ENCODE data around the gene TBC1D2B. TPM values are rescaled to one million over a fixed set of nuclear protein-coding genes. Genes with fewer than 3 reads are reported as not detected.

TBC1D2B gene
- total RNA-seq, 1 experiment from 2014 or later = 58.2 TPM

DNA sequence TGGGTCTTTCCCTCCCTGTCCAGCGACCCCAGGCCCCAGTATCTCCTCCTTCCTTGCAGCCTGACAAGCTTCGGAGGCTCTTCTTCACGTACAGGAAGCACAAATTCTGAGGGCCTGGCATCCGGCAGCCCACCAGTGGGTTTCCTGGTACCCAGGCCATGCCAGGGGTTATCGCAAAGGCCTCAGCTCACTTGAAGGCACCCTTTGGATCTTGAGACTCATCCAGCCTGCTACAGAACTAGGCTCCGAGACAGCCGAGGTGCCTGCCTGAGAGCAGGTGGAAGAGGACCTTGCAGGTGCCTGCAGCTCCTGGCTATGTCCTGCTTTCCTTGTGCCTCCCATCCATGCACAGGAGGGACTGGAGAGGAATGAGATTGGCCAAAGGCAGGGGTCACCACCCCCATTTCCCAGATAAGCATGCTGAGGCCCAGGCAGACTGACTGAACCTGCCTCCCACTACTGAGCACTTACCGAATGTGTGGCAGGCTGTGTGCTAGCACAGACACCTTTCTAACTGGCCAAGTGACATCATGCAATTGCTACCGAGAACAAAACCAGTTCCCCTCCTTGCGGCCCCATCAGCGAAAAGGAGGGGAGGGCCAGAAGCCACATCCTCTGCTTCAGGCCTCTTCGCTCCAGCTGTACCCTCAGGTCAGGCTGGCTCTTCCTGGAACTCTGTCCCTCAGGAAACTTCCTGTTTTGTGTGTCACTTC, 26.1 kb upstream of the TBC1D2B start:
- Histone ChIP-seq H3K27me3 (no peaks in the 10 kb centered on the region), H3K4me3 (no peak overlapping the region), H3K9me3 (replicated peaks) (no peaks in the 10 kb centered on the region), H3K27ac (peak overlapping the region; percentile 9; the same call in 1 of the 2 replicates), H3K4me1 (peaks cover 33% of the 10 kb centered on the region), H3K36me3 (no peaks in the 10 kb centered on the region)
- peak in 1 of 2 experiments; percentile 70 for DNase-seq

GRCh38 chr15:78102741-78103140, 25.2 kb upstream of the TBC1D2B start:
- H3K4me1 ChIP-seq = peaks cover 28% of the 10 kb centered on the region
- no peaks in the 10 kb centered on the region for H3K9me3 ChIP-seq (replicated peaks)
- H3K36me3 ChIP-seq = no peaks in the 10 kb centered on the region
- H3K4me3 ChIP-seq = no peak overlapping the region
- peak in 1 of 2 experiments; percentile 28 for DNase-seq
- H3K27ac ChIP-seq = no peak overlapping the region
- no peaks in the 10 kb centered on the region for H3K27me3 ChIP-seq

DNA sequence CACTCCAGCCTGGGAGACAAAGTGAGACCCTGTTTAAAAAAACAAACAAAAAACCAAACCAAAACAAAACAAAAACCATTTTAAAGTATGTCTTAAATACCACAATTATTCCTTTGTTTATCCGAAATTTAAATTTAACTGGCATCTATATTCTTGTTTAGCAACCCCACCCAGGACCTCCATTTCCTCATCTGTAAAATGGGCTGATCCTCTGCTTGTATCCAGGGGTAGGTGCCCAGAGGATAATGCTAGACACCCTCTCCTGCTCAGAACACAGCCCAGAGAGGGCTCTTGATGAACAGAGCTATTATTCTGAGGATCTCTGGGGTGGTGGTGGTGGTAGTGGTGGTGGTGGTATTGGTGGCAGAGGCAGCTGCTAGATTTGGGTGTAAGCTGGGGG, 24.7 kb upstream of the TBC1D2B start:
- no peaks in the 10 kb centered on the region for H3K36me3 ChIP-seq
- H3K4me3 ChIP-seq = no peak overlapping the region
- peaks cover 28% of the 10 kb centered on the region for H3K4me1 ChIP-seq
- DNase-seq = no peak
- H3K27me3 ChIP-seq = no peaks in the 10 kb centered on the region
- H3K9me3 ChIP-seq (replicated peaks) = no peaks in the 10 kb centered on the region
- H3K27ac ChIP-seq = no peak overlapping the region

- Histone ChIP-seq H3K4me3 (no peak overlapping the region), H3K9me3 (replicated peaks) (no peaks in the 10 kb centered on the region), H3K36me3 (no peaks in the 10 kb centered on the region), H3K27me3 (no peaks in the 10 kb centered on the region), H3K27ac (no peak overlapping the region), H3K4me1 (peaks cover 28% of the 10 kb centered on the region)
- DNase-seq = no peak
Measured at GRCh38 chr15:78101423-78102105, 24.1 kb upstream of the TBC1D2B start.

DNA sequence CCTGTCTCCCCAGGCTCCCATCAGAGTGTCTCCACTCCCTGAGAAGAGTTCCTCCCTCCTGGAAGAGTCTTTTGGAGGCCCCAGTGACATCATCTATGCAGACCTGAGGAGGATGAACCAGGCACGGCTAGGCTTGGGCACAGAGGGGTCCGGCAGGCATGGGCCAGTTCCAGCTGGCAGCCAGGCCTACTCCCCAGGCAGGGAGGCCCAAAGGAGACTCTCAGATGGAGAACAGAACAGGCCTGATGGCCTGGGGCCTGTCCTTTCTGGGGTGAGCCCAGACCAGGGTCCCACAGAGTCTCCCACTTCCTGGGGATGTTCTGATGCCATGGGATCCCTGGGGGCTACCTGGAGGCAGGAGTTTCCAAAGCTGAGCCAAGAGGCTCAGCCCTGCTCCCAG, 23.4 kb upstream of the TBC1D2B start:
- Histone ChIP-seq H3K9me3 (replicated peaks) (no peaks in the 10 kb centered on the region), H3K36me3 (no peaks in the 10 kb centered on the region), H3K4me3 (no peak overlapping the region), H3K27me3 (no peaks in the 10 kb centered on the region), H3K4me1 (peaks cover 24% of the 10 kb centered on the region), H3K27ac (no peak overlapping the region)
- DNase-seq = no peak

DNA sequence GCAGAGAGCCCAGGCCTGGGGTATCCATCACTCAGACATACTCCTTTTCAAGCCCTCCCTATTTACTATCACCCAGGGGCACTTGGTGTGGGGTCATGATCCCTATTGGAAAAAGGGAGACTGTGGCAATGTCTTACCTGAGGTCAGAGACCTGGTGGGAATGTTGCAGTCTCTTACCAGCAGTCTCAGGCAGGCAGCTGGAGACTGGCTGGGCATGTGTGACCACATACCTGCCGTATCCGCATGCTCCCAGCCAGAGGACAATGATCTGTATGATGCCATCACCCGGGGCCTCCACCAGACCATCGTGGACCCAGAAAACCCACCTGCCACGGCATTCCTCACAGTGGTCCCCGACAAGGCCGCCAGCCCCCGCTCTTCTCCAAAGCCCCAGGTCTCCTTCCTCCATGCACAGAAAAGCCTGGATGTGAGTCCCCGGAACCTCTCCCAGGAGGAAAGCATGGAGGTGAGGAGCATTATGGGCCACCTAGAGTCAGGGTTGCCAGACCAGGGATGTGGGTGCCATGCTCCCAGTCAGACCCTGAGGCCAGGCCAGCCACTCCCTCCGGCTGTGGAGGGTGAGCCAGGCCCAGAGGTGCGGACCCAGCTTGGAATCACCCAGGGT, 20.7 kb upstream of the TBC1D2B start:
- Histone ChIP-seq H3K27ac (no peak overlapping the region), H3K9me3 (replicated peaks) (no peaks in the 10 kb centered on the region), H3K4me3 (no peak overlapping the region), H3K4me1 (peaks cover 15% of the 10 kb centered on the region), H3K36me3 (no peaks in the 10 kb centered on the region), H3K27me3 (no peaks in the 10 kb centered on the region)
- no peak for DNase-seq

DNA sequence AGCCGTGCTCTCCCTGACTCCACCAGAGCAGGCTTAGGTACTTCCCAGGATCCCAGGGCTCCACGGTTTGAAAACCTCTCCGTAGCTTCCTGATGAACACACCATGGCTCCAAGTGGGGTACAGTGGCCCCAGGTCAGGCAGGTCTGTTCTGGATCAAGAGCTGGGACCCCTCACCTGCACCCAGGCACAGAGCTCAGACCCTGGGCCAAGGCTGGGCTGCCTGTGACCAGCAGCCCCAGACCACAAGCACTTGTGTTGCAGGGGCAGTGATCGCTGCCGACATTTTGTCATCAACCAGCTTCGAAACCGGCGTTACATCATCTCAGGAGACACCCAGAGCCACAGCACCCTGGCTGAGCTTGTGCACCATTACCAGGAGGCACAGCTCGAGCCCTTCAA, 20.2 kb upstream of the TBC1D2B start:
- peaks cover 18% of the 10 kb centered on the region for H3K4me1 ChIP-seq
- no peak overlapping the region for H3K27ac ChIP-seq
- no peaks in the 10 kb centered on the region for H3K9me3 ChIP-seq (replicated peaks)
- no peak for DNase-seq
- H3K4me3 ChIP-seq = no peak overlapping the region
- no peaks in the 10 kb centered on the region for H3K27me3 ChIP-seq
- H3K36me3 ChIP-seq = no peaks in the 10 kb centered on the region

- DNase-seq = peak; percentile 88 to 96
- H3K9me3 ChIP-seq (replicated peaks) = no peaks in the 10 kb centered on the region
- no peaks in the 10 kb centered on the region for H3K36me3 ChIP-seq
- no peak overlapping the region for H3K4me3 ChIP-seq
- peaks cover 41% of the 10 kb centered on the region for H3K4me1 ChIP-seq
- no peaks in the 10 kb centered on the region for H3K27me3 ChIP-seq
- H3K27ac ChIP-seq = peak overlapping the region; percentile 76
Measured at GRCh38 chr15:78093242-78094020, 15.9 kb upstream of the TBC1D2B start.

DNA sequence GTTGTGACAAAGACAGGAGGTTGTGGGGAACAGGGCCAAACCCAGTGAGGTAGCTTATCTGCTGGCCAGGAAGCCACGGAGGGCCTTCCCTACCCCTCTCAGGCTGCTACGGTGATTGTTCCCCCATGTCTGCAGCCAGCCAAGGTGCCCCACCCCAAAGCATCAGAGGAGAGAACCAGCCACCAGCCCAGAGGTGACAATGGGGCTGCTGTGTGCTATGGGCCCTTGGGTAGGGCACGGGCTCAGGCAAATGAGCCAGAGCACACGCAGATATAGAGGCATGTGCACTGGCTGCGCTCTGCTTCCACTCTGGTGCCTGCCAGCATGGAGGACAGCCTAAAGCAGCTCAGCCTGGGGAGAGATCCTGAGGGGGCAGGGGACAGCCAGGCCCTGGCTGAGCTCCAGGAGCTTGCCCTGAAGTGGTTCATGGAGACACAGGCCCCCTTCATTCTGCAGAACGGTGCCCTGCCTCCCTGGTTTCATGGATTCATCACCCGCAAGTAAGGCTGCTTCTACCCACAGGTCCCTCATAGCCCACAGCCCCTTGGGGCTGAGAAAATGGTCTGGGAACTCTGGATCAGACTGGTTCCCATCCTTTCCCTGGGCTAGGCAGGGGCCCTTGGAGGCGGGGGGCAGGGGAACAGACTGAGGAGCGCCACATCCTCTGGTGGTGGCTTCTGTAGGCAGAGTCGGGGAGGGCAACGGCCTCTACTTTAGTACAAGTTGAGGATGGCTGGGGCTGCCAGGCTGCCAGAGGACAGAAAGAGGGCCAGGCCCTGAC, 14.9 kb upstream of the TBC1D2B start, which contains the start of gene SH2D7:
SH2D7 (plus strand) TSS at position 301 of the 781 bp plus-strand sequence; CDS start at position 325, 24 bp downstream.
- H3K27ac ChIP-seq = peak within 1 kb of the TSS; percentile 76
- no peak within 1 kb of the TSS for H3K4me3 ChIP-seq
- no peaks in the 10 kb centered on the region for H3K9me3 ChIP-seq (replicated peaks)
- H3K36me3 ChIP-seq = no peaks in the 10 kb centered on the region
- no peaks in the 10 kb centered on the region for H3K27me3 ChIP-seq
- peak; percentile 41 to 58 for DNase-seq
- peaks cover 41% of the 10 kb centered on the region for H3K4me1 ChIP-seq

DNA sequence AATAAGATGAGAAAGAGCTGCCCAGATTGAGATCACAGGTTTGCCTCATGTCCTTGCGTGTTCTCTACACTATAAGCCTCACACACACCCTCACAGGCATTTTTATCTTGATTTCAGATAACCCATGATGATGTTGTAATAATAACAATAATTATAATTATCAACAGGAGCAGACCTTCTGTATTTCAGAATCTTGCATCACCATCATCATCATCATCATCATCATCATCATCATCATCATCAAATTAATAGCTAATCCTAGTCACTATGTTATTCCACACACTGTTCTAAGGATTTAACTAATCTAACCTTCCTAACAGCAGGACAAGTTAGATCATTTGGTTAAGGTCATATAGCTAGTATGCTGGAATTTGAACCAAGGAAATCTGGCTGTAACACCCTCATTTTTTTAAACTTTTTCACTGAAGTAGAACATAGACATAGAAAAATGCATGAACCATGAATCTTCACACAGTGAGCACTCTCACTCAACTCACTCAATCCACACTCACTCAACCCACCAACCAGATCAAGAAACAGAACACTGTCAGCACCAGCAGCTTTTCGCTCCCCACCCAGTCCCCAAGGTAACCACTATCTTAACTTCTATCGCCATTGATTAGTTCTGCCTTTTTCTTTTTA, 13.0 kb upstream of the TBC1D2B start:
- no peak for DNase-seq
- Histone ChIP-seq H3K4me1 (peaks cover 41% of the 10 kb centered on the region), H3K4me3 (no peak overlapping the region)

DNA sequence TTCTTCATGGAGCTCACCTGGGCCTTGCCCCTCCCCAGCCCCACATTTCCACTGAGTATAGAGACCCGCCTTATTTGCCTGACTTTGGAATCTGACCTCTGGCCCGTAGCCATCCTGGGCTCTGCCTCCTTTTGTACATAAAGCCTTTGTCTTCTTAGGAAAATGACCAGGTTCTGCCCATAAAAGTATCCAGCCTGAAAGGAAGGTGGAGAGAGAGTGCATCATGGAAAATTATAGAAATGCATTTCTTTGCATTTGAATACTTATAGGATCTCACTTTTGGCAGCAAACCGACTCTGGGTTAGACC, 11.2 kb upstream of the TBC1D2B start:
- DNase-seq = no peak
- H3K36me3 ChIP-seq = no peaks in the 10 kb centered on the region
- no peaks in the 10 kb centered on the region for H3K9me3 ChIP-seq (replicated peaks)
- peaks cover 31% of the 10 kb centered on the region for H3K4me1 ChIP-seq
- no peak overlapping the region for H3K4me3 ChIP-seq
- no peaks in the 10 kb centered on the region for H3K27me3 ChIP-seq
- no peak overlapping the region for H3K27ac ChIP-seq

More for the DNA sequence above, 13.0 kb upstream of the TBC1D2B start:
- Histone ChIP-seq H3K27ac (no peak overlapping the region), H3K36me3 (no peaks in the 10 kb centered on the region), H3K9me3 (replicated peaks) (no peaks in the 10 kb centered on the region), H3K27me3 (no peaks in the 10 kb centered on the region)

- Histone ChIP-seq H3K27me3 (no peaks in the 10 kb centered on the region), H3K4me3 (no peak overlapping the region), H3K27ac (no peak overlapping the region), H3K9me3 (replicated peaks) (no peaks in the 10 kb centered on the region), H3K4me1 (peaks cover 28% of the 10 kb centered on the region), H3K36me3 (no peaks in the 10 kb centered on the region)
- DNase-seq = no peak
Measured at GRCh38 chr15:78087951-78088772, 10.7 kb upstream of the TBC1D2B start.

DNA sequence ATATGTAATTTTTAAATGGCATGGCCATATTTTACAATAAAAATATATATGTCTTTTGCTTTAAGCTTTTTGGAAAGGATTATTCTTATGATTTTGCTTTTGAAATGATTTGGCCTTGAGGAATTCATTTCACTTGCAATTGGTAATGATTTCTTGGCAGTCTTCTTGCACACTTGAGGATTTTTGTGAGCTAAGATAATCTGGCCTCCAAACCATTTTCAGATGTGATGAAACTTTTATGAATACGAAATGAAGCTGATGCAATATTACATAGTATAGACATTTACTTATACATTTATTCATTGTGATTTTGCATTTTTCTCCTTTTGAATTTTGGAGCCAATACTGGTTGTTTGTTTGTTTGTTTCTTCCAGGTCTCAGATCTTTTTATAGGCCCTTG, 8.4 kb upstream of the TBC1D2B start:
- Histone ChIP-seq H3K4me3 (no peak overlapping the region), H3K36me3 (no peaks in the 10 kb centered on the region), H3K9me3 (replicated peaks) (no peaks in the 10 kb centered on the region), H3K27me3 (no peaks in the 10 kb centered on the region), H3K27ac (no peak overlapping the region), H3K4me1 (peaks cover 14% of the 10 kb centered on the region)
- no peak for DNase-seq
